Natural killer cell (primary cell): Measurements from ENCODE around the gene IL17B. TPM values are rescaled to one million over a fixed set of nuclear protein-coding genes. Genes with fewer than 3 reads are reported as not detected.

Experiments used
- ATAC-seq, 3 donors: fragments of 150-1000 bp in 2 of 3; fragments of 200-7000 bp in 1 of 3; cut with Tn5 transposase; 1 replicate in 1 of 3; 2 replicates in 2 of 3; pipeline ENCODE4 v1.10.0; 2021; ENCODE audit warnings: mild to moderate bottlenecking in 2 of 3, moderate library complexity in 2 of 3
- DNase-seq, 2 donors: peaks; one replicate each; pipeline versions ENCODE4 v3.0.0 to v3.0.0-alpha.2; 2013 to 2021; ENCODE audit warnings: mixed read lengths in 1 of 2
- H3K27ac ChIP-seq: one replicate; pipeline ENCODE4 v1.5.1; 2013; ENCODE audit warnings: mild to moderate bottlenecking, low read length
- H3K27me3 ChIP-seq: one replicate; pipeline ENCODE4 v1.6.1; 2013; ENCODE audit warnings: low read length; ENCODE audit not compliant: control insufficient read depth, insufficient read depth
- H3K36me3 ChIP-seq: one replicate; pipeline ENCODE4 v1.6.1; 2013; ENCODE audit warnings: low read length; ENCODE audit not compliant: control insufficient read depth, insufficient read depth
- H3K4me1 ChIP-seq: one replicate; pipeline ENCODE4 v1.6.1; 2013; ENCODE audit warnings: low read length; ENCODE audit not compliant: control insufficient read depth, insufficient read depth
- H3K4me3 ChIP-seq: one replicate; pipeline ENCODE4 v1.5.1; 2013; ENCODE audit warnings: low read length
- H3K9me3 ChIP-seq: one replicate; pipeline ENCODE4 v1.6.1; 2013; ENCODE audit warnings: low read length; ENCODE audit not compliant: control insufficient read depth, insufficient read depth
- H3K27ac Mint-ChIP-seq, 2 donors: one replicate each; pipeline ENCODE4 v1.8.0; 2022; ENCODE audit warnings: mild to moderate bottlenecking in 2 of 2, mixed read lengths in 2 of 2, moderate library complexity in 1 of 2
- H3K27me3 Mint-ChIP-seq, 2 donors: one replicate each; pipeline ENCODE4 v1.8.0; 2022; ENCODE audit warnings: low read depth in 2 of 2, mixed read lengths in 2 of 2
- H3K36me3 Mint-ChIP-seq: one replicate; pipeline ENCODE4 v1.8.0; 2022; ENCODE audit warnings: mixed read lengths
- H3K4me1 Mint-ChIP-seq, 2 donors: one replicate each; pipeline ENCODE4 v1.8.0; 2022; ENCODE audit warnings: mixed read lengths in 2 of 2
- H3K4me3 Mint-ChIP-seq: one replicate; pipeline ENCODE4 v1.8.0; 2022; ENCODE audit warnings: mild to moderate bottlenecking, moderate library complexity, mixed read lengths
- H3K9me3 Mint-ChIP-seq, 2 donors: one replicate each; pipeline ENCODE4 v1.8.0; 2022; ENCODE audit warnings: mixed read lengths in 2 of 2
- CTCF ChIP-seq: fragments of 200-600 bp; IDR thresholded peaks from one replicate; pipeline ENCODE4 v1.8.0; 2022; ENCODE audit warnings: antibody characterized with exemption
- WGBS: methylation state at CpG from one replicate; pipeline ENCODE4 v1.1.7; 2013; ENCODE audit warnings: missing lambda C conversion rate; ENCODE audit not compliant: insufficient coverage; 5-methylcytosine and 5-hydroxymethylcytosine counted together
- intact Hi-C: fragments of 100-400 bp; cut with micrococcal nuclease; formaldehyde crosslinking; loops from one replicate; pipeline ENCODE4 v1.14.2; 2022
- total RNA-seq, 4 donors: library from RNA; stranded (reverse); fragments of 120-200 nt in 1 of 4; gene quantifications; one replicate each; pipeline versions ENCODE4 v1.2.3 to v1.2.4, GENCODE V29; 2013 to 2022

Gene IL17B
- total RNA-seq, 3 donors from 2014 or later (not counting 1 experiment from before 2014, with no cell fraction given), result not detected

GRCh38 chr5:149357370-149358293, 21.5 kb downstream of the IL17B start, which contains the start of gene PCYOX1L:
Gene PCYOX1L, plus strand, starts transcription at chr5:149358046. Its CDS starts 23 bp downstream, at chr5:149358069.
- Mint-ChIP-seq H3K4me1 (peaks cover 31 to 36% of the 10 kb centered on the region in 2 donors), H3K36me3 (peaks cover 6% of the 10 kb centered on the region), H3K27me3 (no peaks in the 10 kb centered on the region), H3K9me3 (no peaks in the 10 kb centered on the region), H3K4me3 (peak within 1 kb of the TSS; percentile 93), H3K27ac (peak within 1 kb of the TSS; percentile 85 to 93)
- H3K9me3 ChIP-seq, result no peaks in the 10 kb centered on the region
- peak within 1 kb of the TSS; percentile 62 for H3K27ac ChIP-seq
- WGBS, result under 1% methylated on average over 60 of the region's 61 CpGs
- no peak for TF ChIP-seq CTCF
- DNase-seq, result peak; percentile 91 to 97
- ATAC-seq, result peak; percentile 97 to 99 (median 98)
- no peaks in the 10 kb centered on the region for H3K27me3 ChIP-seq
- H3K4me1 ChIP-seq, result peaks cover 20% of the 10 kb centered on the region
- H3K4me3 ChIP-seq, result peak within 1 kb of the TSS; percentile 78
- intact Hi-C loops, result loop anchor here (1.0 to 2.0 kb wide), 2 partner anchors 12 to 193 kb away; partner anchors contain the start of genes CSNK1A1 and GRPEL2
- peaks cover 26% of the 10 kb centered on the region for H3K36me3 ChIP-seq

GRCh38 chr5:149356391-149356790, 22.7 kb downstream of the IL17B start:
- ATAC-seq (no peak), DNase-seq (no peak)
- Mint-ChIP-seq H3K9me3 (no peaks in the 10 kb centered on the region), H3K27ac (no peak overlapping the region), H3K4me1 (peaks cover 31 to 36% of the 10 kb centered on the region in 2 donors), H3K36me3 (peaks cover 14% of the 10 kb centered on the region), H3K4me3 (no peak overlapping the region), H3K27me3 (no peaks in the 10 kb centered on the region)
- TF ChIP-seq CTCF, result no peak
- Histone ChIP-seq H3K27ac (no peak overlapping the region), H3K27me3 (no peaks in the 10 kb centered on the region), H3K4me3 (no peak overlapping the region), H3K9me3 (no peaks in the 10 kb centered on the region), H3K4me1 (peaks cover 20% of the 10 kb centered on the region), H3K36me3 (peaks cover 39% of the 10 kb centered on the region)
- intact Hi-C loops, result loop anchor here (2.0 kb wide), 1 partner anchor 194 kb away; the partner anchor contains the start of gene CSNK1A1
- 85% methylated on average over 8 of the region's 8 CpGs for WGBS

DNA sequence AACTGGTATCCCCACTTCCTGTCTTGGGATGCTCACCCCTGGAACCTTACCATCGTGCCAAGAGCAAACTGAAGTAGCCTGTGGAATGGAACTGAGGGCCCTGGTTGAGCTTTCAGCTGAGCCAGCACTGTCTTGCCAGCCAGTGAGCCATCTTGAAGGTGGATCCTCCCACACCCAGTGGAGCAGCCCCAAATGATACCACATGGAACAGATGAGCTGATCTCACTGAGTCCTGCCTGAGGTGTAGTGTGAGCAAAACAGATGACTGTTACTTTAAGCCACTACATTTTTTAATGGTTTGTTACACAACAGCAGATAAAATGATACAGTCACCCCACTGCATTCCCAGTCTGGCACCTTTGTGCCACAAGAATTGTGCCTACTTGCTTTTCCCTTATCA, 23.4 kb downstream of the IL17B start:
- Histone ChIP-seq H3K27ac (no peak overlapping the region), H3K4me1 (peaks cover 20% of the 10 kb centered on the region), H3K9me3 (no peaks in the 10 kb centered on the region), H3K36me3 (peaks cover 46% of the 10 kb centered on the region), H3K27me3 (no peaks in the 10 kb centered on the region), H3K4me3 (no peak overlapping the region)
- no peak overlapping the region for H3K4me3 Mint-ChIP-seq
- TF ChIP-seq CTCF, result no peak
- H3K4me1 Mint-ChIP-seq, result peaks cover 31 to 35% of the 10 kb centered on the region in 2 donors
- H3K36me3 Mint-ChIP-seq, result peaks cover 14% of the 10 kb centered on the region
- intact Hi-C loops, result loop anchor here (2.0 kb wide), 1 partner anchor 195 kb away; the partner anchor contains the start of gene CSNK1A1
- H3K9me3 Mint-ChIP-seq, result no peaks in the 10 kb centered on the region
- H3K27me3 Mint-ChIP-seq, result no peaks in the 10 kb centered on the region
- H3K27ac Mint-ChIP-seq, result peak overlapping the region; percentile 4 to 7
- WGBS, result 100% methylated on average over 1 of the region's 1 CpG
- ATAC-seq (no peak), DNase-seq (no peak)
